ENCODE results near the gene LAYN.

The LAYN gene

DNA sequence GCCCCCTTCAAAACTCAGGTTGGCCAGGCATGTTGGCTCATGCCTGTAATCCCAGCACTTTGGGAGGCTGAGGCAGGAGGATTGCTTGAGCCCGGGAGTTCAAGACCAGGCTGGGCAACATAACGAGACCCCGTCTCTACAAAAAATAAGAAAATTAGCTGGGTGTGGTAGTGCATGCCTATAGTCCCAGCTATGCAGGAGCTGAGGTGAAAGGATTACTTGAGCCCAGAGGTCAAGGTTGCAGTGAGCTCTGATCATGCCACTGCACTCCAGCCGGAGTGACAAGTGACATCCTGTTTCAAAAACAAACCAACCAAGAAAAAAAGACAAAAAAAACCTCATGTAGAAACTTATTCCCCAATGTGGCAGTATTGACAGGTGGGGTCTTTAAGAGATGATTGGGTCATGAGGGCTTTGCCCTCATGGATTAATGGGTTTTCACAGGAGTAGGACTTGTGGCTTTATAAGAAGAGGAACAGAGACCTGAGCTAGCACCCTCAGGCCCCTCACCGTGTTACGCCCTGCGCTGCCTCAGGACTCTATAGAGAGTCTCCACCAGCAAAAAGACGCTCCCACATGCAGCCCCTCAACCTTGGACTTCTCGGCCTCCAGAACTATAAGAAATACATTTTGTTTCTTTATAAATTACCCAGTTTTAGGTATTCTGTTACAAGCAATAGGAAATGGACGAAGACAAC is 22.3 kb downstream of the LAYN start:
- no peak for DNase-seq

DNA sequence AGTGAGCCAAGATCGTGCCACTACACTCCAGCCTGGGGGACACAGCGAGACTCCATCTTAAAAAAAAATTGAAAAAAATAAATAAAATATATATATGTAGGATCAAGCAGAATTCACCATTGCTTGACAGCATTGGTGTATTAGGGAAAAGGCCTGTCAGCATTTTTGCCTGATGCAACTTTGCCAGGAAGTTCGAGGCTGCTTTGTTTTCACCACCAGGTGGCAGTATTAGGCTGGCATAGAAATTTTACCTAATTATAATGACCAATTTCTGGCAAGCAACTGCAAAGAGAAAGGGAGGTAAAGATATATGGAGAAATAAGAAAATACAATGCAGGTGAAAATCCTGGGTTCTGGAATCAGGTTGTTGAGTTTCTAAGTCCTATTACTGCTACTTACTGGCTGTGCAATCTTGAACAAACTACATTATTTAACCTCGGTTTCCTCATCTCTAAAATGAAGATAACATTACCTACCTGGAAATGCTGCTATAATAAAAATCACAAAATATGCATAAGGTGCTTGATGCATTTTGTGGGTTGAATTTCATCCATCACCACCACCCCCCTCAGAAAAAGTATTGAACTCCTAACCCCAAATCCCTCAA is 24.7 kb downstream of the LAYN start:
- peak; percentile 82 for DNase-seq

DNA sequence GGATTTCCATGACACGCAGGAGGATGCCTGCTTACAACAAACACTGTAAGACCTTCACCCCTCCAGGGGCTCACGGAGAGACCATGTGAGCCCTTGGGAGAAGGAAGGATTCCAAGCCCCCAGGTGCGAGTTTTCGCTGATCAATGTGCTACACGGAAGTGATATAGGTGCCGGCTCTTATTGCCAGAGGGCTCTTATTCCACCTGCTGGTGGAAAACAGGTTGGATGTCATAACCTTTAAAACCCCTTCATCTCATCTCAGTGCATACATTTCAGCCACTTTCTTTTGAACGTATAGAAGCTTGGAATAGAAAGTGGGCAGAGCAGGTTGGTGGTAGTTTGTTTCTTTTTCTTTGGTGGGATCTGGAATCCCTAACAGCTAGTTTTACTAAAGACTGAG is 25.8 kb downstream of the LAYN start:
- no peak for DNase-seq

DNA sequence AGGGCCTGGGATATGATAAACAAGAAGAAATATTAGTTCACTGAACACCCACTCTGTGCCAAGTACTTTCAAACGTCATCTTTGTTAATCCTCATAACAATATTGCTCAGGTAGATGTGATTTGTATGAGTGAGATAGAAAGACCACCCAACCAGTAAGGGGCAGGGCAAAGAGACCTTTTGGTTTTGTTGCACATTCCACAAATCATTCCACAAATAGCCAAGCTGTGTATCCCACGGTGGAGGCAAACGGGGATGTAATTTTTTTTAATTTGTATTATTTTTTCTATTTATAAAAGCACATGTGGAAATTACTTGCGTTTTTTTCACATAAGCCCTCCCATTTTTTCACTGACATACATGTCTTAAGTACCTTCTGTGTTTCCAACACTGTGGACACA is 29.0 kb downstream of the LAYN start:
- DNase-seq = no peak

DNA sequence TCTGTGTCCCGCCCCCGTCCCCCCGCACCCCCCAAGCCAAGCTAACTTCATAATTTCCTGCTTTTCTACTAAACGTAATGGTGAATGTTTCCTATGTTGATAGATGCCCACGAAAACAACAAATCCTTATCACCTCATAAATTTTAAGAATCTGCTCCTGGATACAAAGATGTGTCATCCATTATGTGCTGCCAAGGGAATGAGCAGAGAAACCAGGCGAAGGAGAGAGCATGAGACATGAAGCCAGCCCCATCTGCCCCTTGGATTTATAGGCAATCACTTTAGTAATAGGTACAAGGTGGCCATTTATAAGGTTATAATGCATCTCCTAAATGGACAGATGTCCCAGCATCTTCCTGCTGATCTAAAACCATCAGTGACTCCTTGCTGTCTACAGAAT is 30.3 kb downstream of the LAYN start:
- DNase-seq = no peak

DNA sequence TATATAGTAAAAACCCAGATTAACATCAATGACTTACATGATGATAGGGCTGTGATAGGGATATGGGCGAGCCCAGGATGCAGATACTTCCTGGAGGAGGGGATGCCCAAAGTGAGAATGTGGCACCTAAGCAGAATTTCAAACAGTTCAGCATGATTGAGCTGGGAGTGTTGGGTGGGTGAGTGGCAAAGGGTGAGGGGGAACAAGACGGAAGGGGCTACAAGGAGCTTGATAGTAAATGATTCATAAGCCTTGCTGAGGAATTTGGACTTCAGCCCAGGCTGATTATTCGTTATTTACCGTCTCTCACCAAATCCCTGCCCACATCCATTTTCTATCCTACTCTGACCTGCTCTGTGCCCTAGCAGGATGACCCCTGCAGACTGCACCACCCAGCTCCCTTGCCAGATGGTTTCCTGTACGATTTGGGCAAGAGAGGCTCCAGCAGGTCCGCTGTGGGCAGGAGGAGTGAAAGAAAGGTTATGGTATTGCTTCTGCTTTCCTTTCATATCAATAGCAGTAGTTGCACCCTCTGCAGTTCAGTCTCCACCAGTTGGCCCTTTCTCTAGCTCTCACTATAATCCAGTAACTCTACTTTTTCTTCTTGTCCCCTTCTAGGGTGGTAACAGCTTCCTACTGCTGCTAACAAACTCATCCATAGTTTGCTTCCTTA is 31.4 kb downstream of the LAYN start:
- DNase-seq = no peak

DNA sequence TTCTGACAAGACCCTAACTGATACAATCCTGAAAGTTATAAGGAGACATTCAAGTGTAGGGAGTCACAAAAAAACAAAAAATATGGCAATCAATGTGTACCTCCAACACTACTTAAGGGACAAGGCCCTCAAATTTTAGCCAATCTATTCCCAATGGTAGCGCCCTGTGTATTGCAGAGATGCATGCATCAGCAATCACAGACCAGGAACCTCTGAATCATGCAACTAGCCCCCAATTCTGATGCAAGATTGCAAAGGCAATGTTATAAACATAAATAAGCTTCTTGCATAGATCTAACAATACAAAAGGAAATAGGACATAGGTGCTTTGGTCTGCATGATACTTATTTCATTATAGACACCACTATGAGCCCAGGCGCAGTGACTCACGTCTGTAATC is 32.1 kb downstream of the LAYN start:
- no peak for DNase-seq

DNA sequence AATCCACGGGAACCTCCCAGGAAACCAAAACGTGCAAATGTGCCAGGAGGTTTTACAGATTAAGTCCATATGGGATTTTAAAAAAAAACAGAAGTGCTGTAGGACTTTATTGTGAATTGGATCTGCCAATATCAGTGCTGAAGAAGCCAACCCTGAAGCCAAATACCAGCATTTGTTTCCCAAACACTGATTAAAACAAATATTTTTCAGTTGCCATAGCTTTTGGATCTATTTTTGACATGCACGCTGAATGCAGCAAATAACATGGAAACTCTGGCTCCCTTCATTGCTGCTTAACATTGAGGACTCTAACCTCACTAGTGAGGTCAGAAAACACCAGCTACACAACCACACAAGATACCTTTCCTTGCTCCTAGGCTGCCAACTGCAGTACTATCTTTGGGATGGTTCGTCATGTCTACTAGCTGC is 33.3 kb downstream of the LAYN start:
- peak; percentile 31 for DNase-seq

DNA sequence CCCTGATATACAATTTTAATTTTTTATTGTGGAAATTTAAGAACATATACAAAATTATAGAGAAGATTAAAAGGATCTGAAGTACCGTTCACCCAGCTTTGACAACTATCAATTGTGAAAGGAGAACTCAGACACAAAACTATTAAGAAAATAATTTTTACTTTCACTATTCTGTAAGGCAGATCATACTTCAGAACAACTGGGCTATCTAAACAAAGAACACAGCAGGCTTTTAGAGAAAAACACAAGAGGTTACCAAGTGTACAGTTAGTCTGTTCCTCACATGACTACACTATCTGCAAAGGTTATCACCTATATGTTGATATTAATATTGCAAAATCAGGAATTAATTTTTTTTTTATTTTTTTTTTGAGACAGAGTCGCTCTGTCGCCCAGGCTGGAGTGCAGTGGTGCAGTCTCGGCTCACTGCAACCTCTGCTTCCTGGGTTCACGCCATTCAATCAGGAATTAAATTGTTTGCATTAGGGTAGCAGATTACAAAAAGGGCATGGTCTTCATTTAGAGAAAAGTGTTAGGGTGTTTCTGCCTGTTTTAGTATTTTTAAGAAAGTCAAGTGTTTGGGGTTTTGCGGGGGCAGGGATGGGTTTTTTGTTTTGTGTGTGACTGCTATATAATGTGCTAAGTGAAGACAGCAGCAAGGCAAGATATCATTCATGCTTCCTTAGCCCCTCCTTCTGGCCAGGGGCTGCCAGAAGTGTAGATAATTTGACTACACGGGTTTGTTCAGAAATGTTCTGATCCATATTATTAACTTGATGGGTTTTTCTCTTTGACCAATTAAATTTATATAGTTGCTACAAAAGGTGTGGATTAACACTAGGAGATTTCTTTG is 34.1 kb downstream of the LAYN start:
- peak; percentile 42 for DNase-seq

DNA sequence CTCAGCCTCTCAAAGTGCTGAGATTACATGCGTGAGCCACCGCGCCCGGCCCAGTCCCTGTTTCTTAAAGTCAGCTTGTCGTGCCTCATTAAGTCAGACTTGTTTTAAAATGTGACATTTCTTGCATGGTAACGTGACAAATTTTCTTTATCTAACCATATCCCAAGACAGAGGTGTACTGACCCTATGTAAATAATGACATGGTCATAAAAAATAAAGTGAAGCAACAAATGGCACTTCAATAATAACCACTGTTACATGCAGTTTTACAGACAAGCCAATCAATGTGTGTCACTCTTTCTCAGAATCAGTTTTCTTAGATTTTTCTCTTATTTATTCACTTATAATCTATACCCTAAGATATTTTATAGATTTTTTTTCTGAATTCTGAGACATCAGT is 35.2 kb downstream of the LAYN start:
- DNase-seq = no peak

DNA sequence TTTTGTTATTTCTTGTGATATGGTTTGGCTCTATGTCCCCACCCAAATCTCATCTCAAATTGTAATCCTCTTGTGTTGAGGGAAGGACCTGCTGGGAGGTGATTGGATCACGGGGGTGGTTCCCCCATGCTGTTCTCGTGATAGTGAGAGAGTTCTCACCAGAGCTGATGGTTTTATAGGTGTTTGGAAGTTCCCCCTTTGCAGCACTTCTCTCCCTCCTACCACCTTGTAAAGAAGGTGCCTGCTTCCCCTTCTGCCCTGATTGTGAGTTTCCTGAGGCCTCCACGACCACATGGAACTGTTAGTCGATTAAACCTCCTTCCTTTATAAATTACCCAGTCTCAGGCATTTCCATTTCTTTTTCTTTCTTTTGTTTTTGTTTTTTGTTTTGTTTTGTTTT is 37.3 kb downstream of the LAYN start:
- no peak for DNase-seq

DNA sequence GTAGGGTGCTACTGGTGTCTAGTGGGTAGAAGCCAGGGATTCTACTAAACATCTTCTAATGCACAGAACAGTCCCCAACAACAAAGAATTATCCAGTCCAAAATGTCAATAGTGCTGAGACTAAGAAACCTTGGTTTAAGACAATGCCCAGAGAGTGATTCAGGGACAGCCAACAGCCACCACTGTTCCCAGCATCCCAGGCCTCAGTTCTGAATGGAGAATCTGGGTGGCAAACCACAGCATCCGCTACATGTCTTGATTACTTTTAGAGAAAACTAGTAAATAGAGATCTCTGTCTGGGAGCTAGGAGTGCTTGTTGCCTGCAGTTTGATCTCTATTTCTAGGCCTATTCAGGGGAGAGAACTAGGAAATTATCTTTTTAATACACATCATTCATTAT is 40.8 kb downstream of the LAYN start:
- DNase-seq = no peak

DNA sequence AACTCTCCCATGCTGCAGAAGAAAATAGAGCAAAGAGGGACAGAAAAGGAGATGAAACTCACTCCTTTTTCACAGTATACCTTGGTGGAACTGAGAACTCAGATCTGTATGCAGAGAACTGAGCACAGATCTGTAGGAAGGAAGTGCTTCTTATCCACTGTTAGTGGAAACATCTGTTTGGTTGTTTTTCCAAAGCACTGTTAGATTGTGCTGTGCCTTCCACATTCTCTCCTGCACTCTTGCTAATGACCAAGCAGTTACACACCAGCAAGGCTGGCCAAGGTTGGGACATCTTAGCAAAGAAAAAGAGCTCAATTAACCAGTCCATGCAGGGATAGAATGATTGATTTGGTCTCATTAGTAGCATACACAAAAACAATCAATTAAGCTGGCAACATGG is 41.6 kb downstream of the LAYN start:
- no peak for DNase-seq

DNA sequence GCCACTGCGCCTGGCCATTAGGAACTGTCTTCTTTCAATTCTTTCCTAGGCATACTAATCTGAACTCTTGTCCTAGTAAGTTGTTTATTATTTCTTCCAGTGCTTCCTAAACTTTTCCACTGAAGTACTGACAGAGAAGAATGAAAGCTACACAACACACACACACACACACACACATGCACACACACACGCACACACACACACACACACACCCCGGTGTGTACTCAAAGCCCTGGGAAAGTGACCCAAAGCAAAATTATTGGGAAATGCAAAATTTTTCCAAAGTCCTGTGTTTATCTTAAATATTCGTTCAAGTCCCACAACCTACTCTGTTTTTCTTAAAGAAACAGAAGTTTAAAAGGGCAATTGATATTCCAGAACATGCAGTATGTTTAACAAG is 42.4 kb downstream of the LAYN start:
- DNase-seq = no peak

DNA sequence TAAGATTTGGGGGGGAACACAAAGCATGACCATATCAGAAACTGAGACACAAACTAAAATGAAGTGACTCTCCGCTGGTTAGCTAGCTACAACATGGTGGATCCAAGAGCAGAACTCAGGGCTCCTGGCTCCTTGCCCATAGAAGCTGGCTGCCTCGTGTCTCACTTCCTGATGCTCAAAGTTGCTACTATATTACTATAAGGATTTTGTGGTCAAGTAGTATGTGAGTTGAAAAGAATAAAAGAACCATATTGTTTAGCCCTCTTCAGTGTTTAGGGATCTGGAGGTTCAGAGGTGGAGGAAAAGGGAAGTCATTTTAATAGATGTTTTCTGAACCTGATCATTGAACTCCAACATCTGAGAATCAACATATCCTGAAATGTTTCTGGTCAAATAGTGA is 44.9 kb downstream of the LAYN start:
- DNase-seq = no peak

DNA sequence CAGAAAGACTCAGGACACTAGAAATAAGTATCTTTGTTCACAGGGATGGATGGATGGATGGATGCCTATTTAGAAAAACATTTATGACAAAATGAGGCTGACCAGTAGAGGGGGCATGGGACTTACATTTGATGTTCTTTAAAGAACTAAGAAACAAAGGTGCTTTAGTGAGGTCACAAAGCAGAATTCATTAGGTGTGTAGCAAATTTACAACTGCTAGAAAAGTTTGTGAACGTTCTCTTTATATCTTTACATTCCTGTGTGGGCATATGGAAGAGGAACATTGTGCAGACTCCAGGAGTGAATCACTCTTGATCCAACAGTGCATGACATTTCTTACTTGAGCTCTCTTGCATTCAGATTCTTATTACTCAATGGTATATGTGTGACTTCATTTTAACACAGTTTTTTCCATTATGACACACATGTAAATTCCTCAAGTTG is 45.9 kb downstream of the LAYN start:
- peak; percentile 81 for DNase-seq

DNA sequence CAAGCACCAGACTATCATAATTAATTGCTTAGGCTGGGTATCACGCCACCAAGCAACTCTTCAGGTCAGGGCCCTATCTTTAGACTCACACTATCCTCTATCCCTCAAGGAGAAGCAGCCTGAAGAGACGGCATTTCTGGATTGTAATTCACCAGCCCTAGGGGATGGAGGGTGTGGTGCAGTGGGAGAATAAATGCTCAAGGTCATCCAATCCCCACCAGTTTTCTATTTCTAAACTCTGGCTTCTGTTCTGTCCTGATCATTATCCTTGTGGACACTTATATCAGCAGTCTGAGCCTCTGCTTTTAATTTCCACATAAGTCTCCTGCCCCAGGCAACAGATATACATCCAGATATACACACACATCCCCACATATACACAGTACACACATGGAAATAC is 48.6 kb downstream of the LAYN start:
- DNase-seq = no peak

DNA sequence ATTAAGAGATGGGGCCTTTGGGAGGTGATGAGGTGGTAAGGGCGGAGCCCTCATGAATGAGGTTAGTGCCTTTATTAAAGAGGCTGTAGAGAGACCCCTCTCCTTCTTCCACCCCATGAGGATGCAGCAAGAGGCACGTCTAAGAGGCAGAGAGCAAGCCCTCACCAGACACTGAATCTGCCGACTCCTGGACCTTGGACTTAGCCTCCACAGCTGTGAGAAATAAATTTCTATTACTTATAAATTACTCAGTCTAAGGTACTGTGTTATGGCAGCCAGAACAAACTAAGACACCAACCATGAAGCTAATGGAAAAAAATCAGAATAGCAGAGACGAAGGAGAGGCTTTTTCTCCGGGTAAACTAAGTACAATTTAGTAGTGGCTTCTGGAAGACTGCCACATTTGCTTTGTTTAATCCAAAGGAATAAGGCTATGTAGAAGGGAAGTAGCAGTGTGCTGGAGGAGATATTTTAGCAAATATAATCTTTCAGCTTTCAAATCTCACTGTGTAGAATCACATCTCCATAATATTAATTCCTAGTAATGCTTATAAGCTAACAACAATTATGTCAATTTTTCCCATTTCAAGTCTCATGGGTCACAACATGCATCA is 49.5 kb downstream of the LAYN start:
- no peak for DNase-seq

DNA sequence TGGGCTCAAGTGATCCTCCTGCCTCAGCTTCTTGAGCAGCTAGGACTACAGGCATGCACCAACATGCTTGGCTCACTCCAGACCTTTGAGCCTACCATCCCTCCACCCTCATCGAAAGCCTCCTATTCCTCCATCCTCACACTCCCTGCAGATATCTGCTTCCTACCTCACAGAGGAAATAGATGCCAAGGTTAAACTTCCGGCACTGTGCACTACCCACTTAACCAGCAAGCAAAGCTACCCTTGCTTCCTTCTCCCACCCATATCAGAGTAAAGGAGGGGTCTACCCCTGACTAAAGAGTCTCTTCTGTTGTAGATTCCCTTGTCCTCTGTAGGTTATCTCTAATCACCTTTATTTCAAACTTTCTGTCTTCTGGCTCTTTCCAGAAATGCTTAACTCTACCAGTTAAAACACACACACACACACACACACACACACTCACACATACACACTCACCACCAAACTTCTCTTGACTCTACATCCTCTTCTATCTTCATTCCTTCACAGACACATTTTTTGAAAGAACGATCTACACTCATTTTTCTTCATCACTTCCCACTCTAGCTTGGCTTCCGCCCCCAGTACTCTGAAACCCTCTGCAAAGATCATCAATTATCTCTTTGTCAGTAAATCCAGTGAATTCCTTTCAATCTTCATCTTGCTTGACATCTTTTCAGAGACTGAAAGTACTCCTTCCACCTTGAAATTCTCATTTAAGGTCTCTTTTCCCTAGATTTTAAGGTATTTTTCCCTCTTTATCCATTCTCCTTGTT is 50.9 kb downstream of the LAYN start:
- no peak for DNase-seq

DNA sequence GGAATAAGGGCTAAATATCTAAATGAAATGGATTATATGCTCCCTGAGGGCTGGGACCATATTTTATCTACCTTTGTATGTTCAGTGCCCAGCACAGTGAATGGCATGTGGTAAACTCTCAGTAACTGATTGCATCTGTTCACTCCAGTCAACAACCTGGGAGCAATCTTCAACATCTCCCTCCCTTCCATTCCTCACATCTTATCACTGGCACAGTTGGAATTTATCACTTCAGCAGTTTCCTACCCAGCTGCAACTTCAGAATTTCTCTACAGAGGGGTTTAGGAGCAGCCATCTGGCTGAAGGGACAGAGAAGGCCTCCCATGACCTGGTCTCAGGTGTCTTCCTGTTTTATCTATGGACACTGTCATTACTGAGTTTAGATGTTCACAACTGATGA is 52.0 kb downstream of the LAYN start:
- DNase-seq = no peak

DNA sequence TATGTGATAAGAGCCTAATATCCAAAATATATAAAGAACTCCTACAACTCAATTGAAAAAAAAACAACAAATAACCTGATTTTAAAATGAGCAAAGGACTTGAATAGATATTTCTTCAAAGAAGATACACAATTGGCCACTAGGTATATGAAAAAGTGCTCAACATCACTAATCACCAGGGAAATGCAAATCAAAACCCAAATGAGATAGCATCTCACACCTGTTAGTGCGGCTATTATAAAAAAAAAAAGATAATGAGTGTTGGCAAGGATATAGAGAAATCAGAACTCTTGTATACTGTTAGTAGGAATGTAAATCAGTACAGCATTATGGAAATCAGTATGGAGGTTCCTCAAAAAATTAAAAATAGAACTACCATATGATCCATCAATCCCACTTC is 55.8 kb downstream of the LAYN start:
- no peak for DNase-seq

DNA sequence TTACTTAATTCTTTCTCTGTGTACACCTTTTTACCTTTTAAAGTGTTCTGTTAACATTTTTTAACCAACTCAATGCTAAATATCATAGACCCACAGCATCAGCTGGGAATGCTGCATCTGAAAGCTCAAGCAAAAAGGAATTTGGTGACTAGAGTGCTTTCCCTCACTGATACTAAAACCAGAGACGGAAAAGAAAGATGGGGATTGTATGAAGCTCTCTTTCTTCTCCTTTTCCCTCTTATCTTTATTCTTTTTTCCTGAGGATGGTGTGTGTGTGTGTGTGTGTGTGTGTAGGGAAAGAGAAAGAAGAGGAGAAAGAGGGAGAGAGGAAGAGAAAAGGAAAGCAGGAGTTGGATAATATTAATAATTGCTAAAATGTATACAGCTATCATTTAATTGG is 57.6 kb downstream of the LAYN start:
- no peak for DNase-seq

All from DMS53 (cell line).